Smooth muscle cell (in vitro differentiated cells): ENCODE data around the gene MYH14. TPM values are rescaled to one million over a fixed set of nuclear protein-coding genes. Genes with fewer than 3 reads are reported as not detected.
A peak's percentile ranks its signal among the peaks of the same experiment; 100 is the strongest.

ENCODE experiments used
- DNase-seq: peaks from one replicate; lab custom pipeline; 2025; ENCODE audit not compliant: unreplicated experiment; lab: John Stamatoyannopoulos, UW
- H2AFZ ChIP-seq: fragments of 200-600 bp; sonication (generic); 2 replicates; pipeline ENCODE4 v1.6.0; 2016; ENCODE audit warnings: antibody characterized with exemption, low read depth, mild to moderate bottlenecking
- H3F3A ChIP-seq: fragments of 200-600 bp; sonication (generic); 2 replicates; pipeline ENCODE4 v1.6.0; 2017; ENCODE audit warnings: antibody characterized with exemption, low read depth
- H3K27ac ChIP-seq: fragments of 200-600 bp; sonication (generic); 2 replicates; pipeline ENCODE4 v1.5.1; 2016; ENCODE audit warnings: low read depth, mild to moderate bottlenecking
- H3K27me3 ChIP-seq: fragments of 200-600 bp; sonication (generic); 2 replicates; pipeline ENCODE4 v1.6.1; 2016; ENCODE audit warnings: low read depth, mild to moderate bottlenecking
- H3K36me3 ChIP-seq: fragments of 200-600 bp; sonication (generic); 2 replicates; pipeline ENCODE4 v1.5.1; 2016; ENCODE audit warnings: low read depth
- H3K4me1 ChIP-seq: fragments of 200-600 bp; sonication (generic); 2 replicates; pipeline ENCODE4 v1.5.1; 2016; ENCODE audit warnings: low read depth
- H3K4me2 ChIP-seq: fragments of 200-600 bp; sonication (generic); 2 replicates; pipeline ENCODE4 v1.6.0; 2016; ENCODE audit warnings: mild to moderate bottlenecking
- H3K4me3 ChIP-seq: fragments of 200-600 bp; sonication (generic); 2 replicates; pipeline ENCODE4 v1.5.1; 2016; ENCODE audit warnings: mild to moderate bottlenecking
- H3K79me2 ChIP-seq: fragments of 200-600 bp; sonication (generic); 2 replicates; pipeline ENCODE4 v1.6.0; 2016; ENCODE audit warnings: low read depth, mild to moderate bottlenecking
- H3K9ac ChIP-seq: fragments of 200-600 bp; sonication (generic); 2 replicates; pipeline ENCODE4 v1.6.0; 2016; ENCODE audit warnings: low read depth
- H3K9me3 ChIP-seq: fragments of 200-600 bp; sonication (generic); replicated peaks from 2 replicates; pipeline ENCODE4 v1.5.1; 2016; ENCODE audit warnings: low read depth
- H4K20me1 ChIP-seq: fragments of 200-600 bp; sonication (generic); 2 replicates; pipeline ENCODE4 v1.6.0; 2016; ENCODE audit warnings: low read depth
- CTCF ChIP-seq: fragments of 200-600 bp; sonication (generic); IDR thresholded peaks from 2 replicates; pipeline ENCODE4 v1.5.1; 2017; ENCODE audit warnings: borderline replicate concordance, mild to moderate bottlenecking, antibody characterized with exemption; ENCODE audit not compliant: insufficient read depth, poor library complexity, severe bottlenecking
- WGBS: methylation state at CpG from one replicate; pipeline ENCODE4 v1.1.7; 2016; ENCODE audit warnings: low lambda C conversion rate; 5-methylcytosine and 5-hydroxymethylcytosine counted together
- polyA plus RNA-seq: library from polyadenylated mRNA; unstranded; fragments of >200 nt; fragmentation: Nextera tagmentation; extraction: Ambion mirVana; gene quantifications from 2 replicates; pipeline ENCODE4 v1.2.1, GENCODE V29; 2016
- total RNA-seq: library from RNA; depleted of rRNA; stranded (reverse); fragments of >200 nt; gene quantifications from 2 replicates; pipeline ENCODE4 v1.2.3, GENCODE V29; 2014

Gene MYH14
- total and polyA plus RNA-seq, 2 experiments from 2014 or later, result 7.5 to 30.6 TPM

- H4K20me1 ChIP-seq, result no peaks in the 10 kb centered on the region
- WGBS, result 14% methylated on average over 43 of the region's 49 CpGs
- peak overlapping the region; percentile 91 for H3K27ac ChIP-seq
- H3K4me3 ChIP-seq, result peak overlapping the region; percentile 54
- no peaks in the 10 kb centered on the region for H3K36me3 ChIP-seq
- no peaks in the 10 kb centered on the region for H3F3A ChIP-seq
- H3K9ac ChIP-seq, result peak overlapping the region; percentile 82
- H3K79me2 ChIP-seq, result no peaks in the 10 kb centered on the region
- H3K27me3 ChIP-seq, result peaks cover 47% of the 10 kb centered on the region
- peaks cover 4% of the 10 kb centered on the region for H3K4me1 ChIP-seq
- peak overlapping the region; percentile 72 for H3K4me2 ChIP-seq
- no peaks in the 10 kb centered on the region for H3K9me3 ChIP-seq
- no peak for TF ChIP-seq CTCF
- no peak overlapping the region for H2AFZ ChIP-seq
- no peak for DNase-seq
Observed at GRCh38 chr19:50204811-50205675, 1.6 kb downstream of the MYH14 start.

GRCh38 chr19:50205681-50206138 is 2.3 kb downstream of the MYH14 start:
- no peaks in the 10 kb centered on the region for H3K79me2 ChIP-seq
- peaks cover 47% of the 10 kb centered on the region for H3K27me3 ChIP-seq
- peak overlapping the region; percentile 72 for H3K4me2 ChIP-seq
- H3K9ac ChIP-seq, result peak overlapping the region; percentile 82
- H3K9me3 ChIP-seq, result no peaks in the 10 kb centered on the region
- no peak for TF ChIP-seq CTCF
- peak overlapping the region; percentile 54 for H3K4me3 ChIP-seq
- H3K4me1 ChIP-seq, result peaks cover 4% of the 10 kb centered on the region
- peak overlapping the region; percentile 91 for H3K27ac ChIP-seq
- no peak for DNase-seq
- no peaks in the 10 kb centered on the region for H3F3A ChIP-seq
- H2AFZ ChIP-seq, result no peak overlapping the region
- no peaks in the 10 kb centered on the region for H3K36me3 ChIP-seq
- no peaks in the 10 kb centered on the region for H4K20me1 ChIP-seq
- 39% methylated on average over 8 of the region's 12 CpGs for WGBS

DNA sequence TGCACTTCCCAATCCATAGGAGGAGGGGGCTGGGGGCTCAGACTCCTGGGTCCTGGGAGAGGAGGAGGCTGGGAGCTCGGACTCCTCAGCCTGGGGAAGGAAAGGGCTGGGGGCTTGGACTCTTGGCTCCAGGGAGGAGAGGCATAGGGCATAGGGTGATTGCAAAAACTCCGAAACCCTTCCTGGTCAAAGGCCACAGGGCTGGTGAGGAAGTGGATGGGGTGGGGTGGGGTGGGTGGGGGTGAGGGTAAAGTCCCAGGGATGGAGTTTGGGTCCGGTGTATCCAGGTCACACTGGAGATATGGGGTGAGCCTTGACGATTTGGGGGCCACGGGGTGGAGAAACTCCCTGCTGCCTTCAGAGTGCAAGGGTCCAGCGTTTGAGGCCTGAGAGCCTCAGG is 2.8 kb downstream of the MYH14 start:
- no peak for TF ChIP-seq CTCF
- H2AFZ ChIP-seq, result no peak overlapping the region
- no peak for DNase-seq
- peak overlapping the region; percentile 54 for H3K4me3 ChIP-seq
- WGBS, result 79% methylated on average over 5 of the region's 6 CpGs
- H3K9ac ChIP-seq, result peak overlapping the region; percentile 82
- no peaks in the 10 kb centered on the region for H4K20me1 ChIP-seq
- H3K27me3 ChIP-seq, result peaks cover 47% of the 10 kb centered on the region
- H3K27ac ChIP-seq, result peak overlapping the region; percentile 91
- H3K36me3 ChIP-seq, result no peaks in the 10 kb centered on the region
- peak overlapping the region; percentile 72 for H3K4me2 ChIP-seq
- H3K4me1 ChIP-seq, result peaks cover 4% of the 10 kb centered on the region
- H3F3A ChIP-seq, result no peaks in the 10 kb centered on the region
- no peaks in the 10 kb centered on the region for H3K9me3 ChIP-seq
- no peaks in the 10 kb centered on the region for H3K79me2 ChIP-seq
